Measurements from ENCODE around the gene TEAD1.

The TEAD1 gene

GRCh38 chr11:12666915-12667314 lies 7.3 kb upstream of the TEAD1 start:
- FAIRE-seq (no peak), DNase-seq (ENCODE audit: low spot score) (no peak)

- no peak for DNase-seq (ENCODE audit: low spot score)
- FAIRE-seq: no peak
These were observed 6.6 kb upstream of the TEAD1 start for GRCh38 chr11:12667646-12668045.

GRCh38 chr11:12668166-12668565 lies 6.1 kb upstream of the TEAD1 start:
- no peak for FAIRE-seq
- DNase-seq (ENCODE audit: low spot score): no peak

- no peak for FAIRE-seq
These were observed 4.3 kb upstream of the TEAD1 start for GRCh38 chr11:12669930-12670329.

GRCh38 chr11:12671370-12671769 lies 2.9 kb upstream of the TEAD1 start:
- DNase-seq (ENCODE audit: low spot score) (no peak), FAIRE-seq (no peak)

More at GRCh38 chr11:12669930-12670329, 4.3 kb upstream of the TEAD1 start:
- DNase-seq (ENCODE audit: low spot score): no peak

- DNase-seq (ENCODE audit: low spot score) (no peak), FAIRE-seq (no peak)
These were observed 659 bp upstream of the TEAD1 start for GRCh38 chr11:12673601-12673923.

GRCh38 chr11:12674571-12674935 lies 332 bp downstream of the TEAD1 start:
- FAIRE-seq: no peak
- no peak for DNase-seq (ENCODE audit: low spot score)

GRCh38 chr11:12674936-12675696 lies 895 bp downstream of the TEAD1 start:
- FAIRE-seq: no peak

GRCh38 chr11:12675951-12676711 lies 1.9 kb downstream of the TEAD1 start:
- FAIRE-seq (no peak), DNase-seq (ENCODE audit: low spot score) (peak; percentile 21)

More at GRCh38 chr11:12674936-12675696, 895 bp downstream of the TEAD1 start:
- DNase-seq (ENCODE audit: low spot score): peak; percentile 34

- FAIRE-seq (no peak), DNase-seq (ENCODE audit: low spot score) (peak; percentile 32)
These were observed 2.9 kb downstream of the TEAD1 start for GRCh38 chr11:12677131-12677530.

GRCh38 chr11:12678092-12678491 lies 3.9 kb downstream of the TEAD1 start:
- DNase-seq (ENCODE audit: low spot score): no peak
- FAIRE-seq: no peak

GRCh38 chr11:12678991-12679390 lies 4.8 kb downstream of the TEAD1 start:
- FAIRE-seq (no peak), DNase-seq (ENCODE audit: low spot score) (no peak)

- FAIRE-seq: no peak
- no peak for DNase-seq (ENCODE audit: low spot score)
These were observed 5.2 kb downstream of the TEAD1 start for GRCh38 chr11:12679471-12679870.

GRCh38 chr11:12680246-12680939 lies 6.2 kb downstream of the TEAD1 start:
- DNase-seq (ENCODE audit: low spot score) (peak; percentile 60), FAIRE-seq (no peak)

- DNase-seq (ENCODE audit: low spot score) (no peak), FAIRE-seq (no peak)
These were observed 6.7 kb downstream of the TEAD1 start for GRCh38 chr11:12680940-12681258.

GRCh38 chr11:12681466-12681865 lies 7.2 kb downstream of the TEAD1 start:
- DNase-seq (ENCODE audit: low spot score) (no peak), FAIRE-seq (no peak)

- DNase-seq (ENCODE audit: low spot score) (no peak), FAIRE-seq (no peak)
These were observed 8.1 kb downstream of the TEAD1 start for GRCh38 chr11:12682288-12682687.

- DNase-seq (ENCODE audit: low spot score) (no peak), FAIRE-seq (no peak)
These were observed 8.7 kb downstream of the TEAD1 start for GRCh38 chr11:12682737-12683500.

- DNase-seq (ENCODE audit: low spot score) (no peak), FAIRE-seq (no peak)
These were observed 9.7 kb downstream of the TEAD1 start for GRCh38 chr11:12683874-12684273.

- no peak for FAIRE-seq
These were observed 10.1 kb downstream of the TEAD1 start for GRCh38 chr11:12684315-12684714.

GRCh38 chr11:12684816-12685215 lies 10.6 kb downstream of the TEAD1 start:
- DNase-seq (ENCODE audit: low spot score) (no peak), FAIRE-seq (no peak)

More at GRCh38 chr11:12684315-12684714, 10.1 kb downstream of the TEAD1 start:
- no peak for DNase-seq (ENCODE audit: low spot score)

- no peak for FAIRE-seq
- no peak for DNase-seq (ENCODE audit: low spot score)
These were observed 11.0 kb downstream of the TEAD1 start for GRCh38 chr11:12685229-12685628.
